ENCODE measurements around the gene DIAPH3.
"Not testable (repeated sequence)": the region's sequence is repeated elsewhere in the genome, so short reads cannot be mapped to it uniquely, and the experiment has no call there.

Gene DIAPH3

DNA sequence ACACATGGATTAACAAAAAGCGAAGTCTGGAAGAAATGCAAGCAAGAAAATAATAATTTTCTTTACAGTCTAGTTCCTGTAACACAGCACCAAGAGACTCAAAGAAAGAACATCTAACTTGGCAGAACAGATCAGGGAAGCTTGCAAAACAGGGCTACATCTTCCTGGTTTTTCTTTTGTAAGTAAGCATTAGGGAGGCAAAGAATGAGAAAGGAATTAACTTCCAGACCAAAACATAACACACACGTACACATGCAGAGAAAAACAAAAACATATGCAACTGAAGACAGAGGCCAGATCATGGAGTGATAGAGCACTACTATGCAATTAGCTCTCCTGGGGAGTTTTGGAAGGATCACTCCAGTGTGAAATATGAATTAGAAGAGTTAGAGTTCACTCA lies 120.5 kb downstream of the DIAPH3 start:
- in situ Hi-C loops (cut with MboI; ENCODE audit: low pct_unique_long_range_greater_than_20kb, low sequenced_read_pairs, unreplicated experiment): no loop called here
- TF ChIP-seq, protein P1, sequence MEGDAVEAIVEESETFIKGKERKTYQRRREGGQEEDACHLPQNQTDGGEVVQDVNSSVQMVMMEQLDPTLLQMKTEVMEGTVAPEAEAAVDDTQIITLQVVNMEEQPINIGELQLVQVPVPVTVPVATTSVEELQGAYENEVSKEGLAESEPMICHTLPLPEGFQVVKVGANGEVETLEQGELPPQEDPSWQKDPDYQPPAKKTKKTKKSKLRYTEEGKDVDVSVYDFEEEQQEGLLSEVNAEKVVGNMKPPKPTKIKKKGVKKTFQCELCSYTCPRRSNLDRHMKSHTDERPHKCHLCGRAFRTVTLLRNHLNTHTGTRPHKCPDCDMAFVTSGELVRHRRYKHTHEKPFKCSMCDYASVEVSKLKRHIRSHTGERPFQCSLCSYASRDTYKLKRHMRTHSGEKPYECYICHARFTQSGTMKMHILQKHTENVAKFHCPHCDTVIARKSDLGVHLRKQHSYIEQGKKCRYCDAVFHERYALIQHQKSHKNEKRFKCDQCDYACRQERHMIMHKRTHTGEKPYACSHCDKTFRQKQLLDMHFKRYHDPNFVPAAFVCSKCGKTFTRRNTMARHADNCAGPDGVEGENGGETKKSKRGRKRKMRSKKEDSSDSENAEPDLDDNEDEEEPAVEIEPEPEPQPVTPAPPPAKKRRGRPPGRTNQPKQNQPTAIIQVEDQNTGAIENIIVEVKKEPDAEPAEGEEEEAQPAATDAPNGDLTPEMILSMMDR (IDR thresholded peaks at IDR 0.05; ENCODE audit: extremely low read depth, insufficient read depth, missing control alignments): no peak
- DNase-seq (ENCODE audit: low spot score): no peak

DNA sequence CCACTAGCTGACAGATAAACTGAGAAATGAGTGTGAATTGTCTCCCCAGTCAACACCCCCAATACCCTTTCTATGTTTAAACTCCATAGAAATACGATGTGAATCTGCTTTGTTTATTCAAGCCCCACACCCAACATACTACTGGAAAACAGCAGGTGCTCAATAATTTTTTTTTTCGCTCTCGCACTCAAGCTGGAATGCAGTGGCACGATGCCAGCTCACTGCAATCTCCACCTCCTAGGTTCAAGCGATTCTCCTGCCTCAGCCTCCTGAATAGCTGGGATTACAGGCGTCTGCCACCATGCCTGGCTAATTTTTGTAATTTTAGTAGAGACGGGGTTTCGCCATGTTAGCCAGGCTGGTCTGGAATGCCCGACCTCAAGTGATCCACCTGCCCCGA lies 123.1 kb downstream of the DIAPH3 start:
- in situ Hi-C loops (cut with MboI; ENCODE audit: low pct_unique_long_range_greater_than_20kb, low sequenced_read_pairs, unreplicated experiment); DNase-seq (ENCODE audit: low spot score): not testable (repeated sequence)

DNA sequence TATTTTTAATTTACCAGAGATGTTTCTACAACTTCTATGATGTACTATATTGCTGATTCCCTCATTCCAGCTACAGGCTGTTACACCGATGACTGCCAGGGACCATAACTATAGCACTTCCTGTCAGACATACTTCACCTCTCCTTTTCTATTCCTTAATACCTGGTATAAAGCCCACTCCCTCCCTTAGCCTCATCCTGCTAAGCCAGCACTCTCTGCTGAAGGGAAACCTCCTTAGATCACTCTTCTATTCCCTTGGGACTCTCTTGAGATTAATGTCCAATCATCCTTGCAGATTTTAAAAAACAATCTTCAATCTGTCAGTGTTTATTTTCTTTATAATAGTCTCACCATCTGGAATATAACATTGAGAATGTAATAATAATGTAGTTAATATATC lies 127.9 kb downstream of the DIAPH3 start:
- in situ Hi-C loops (cut with MboI; ENCODE audit: low pct_unique_long_range_greater_than_20kb, low sequenced_read_pairs, unreplicated experiment): no loop called here

DNA sequence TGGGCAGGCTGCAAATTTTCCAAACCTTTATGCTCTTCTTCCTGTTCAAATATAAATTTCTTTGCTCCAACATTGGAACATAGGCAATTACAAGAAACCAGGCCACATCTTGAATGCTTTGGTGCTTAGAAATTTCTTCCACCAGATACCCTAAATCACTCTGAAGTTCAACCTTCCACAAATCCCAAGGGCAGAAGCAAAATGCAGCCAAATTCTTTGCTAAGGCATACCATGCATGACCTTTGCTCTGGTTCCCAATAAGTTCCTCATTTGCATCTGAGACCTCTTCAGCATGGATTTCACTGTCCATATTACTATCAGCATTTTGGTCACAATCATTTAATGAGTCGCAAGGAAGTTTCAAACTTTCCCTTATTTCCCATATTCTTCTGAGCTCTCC lies 130.9 kb downstream of the DIAPH3 start:
- in situ Hi-C loops (cut with MboI; ENCODE audit: low pct_unique_long_range_greater_than_20kb, low sequenced_read_pairs, unreplicated experiment): no loop called here
- DNase-seq (ENCODE audit: low spot score): no peak
- TF ChIP-seq, protein P1 (IDR thresholded peaks at IDR 0.05; ENCODE audit: extremely low read depth, insufficient read depth, missing control alignments): no peak

More for the DNA sequence above, 127.9 kb downstream of the DIAPH3 start:
- TF ChIP-seq, protein P1 (IDR thresholded peaks at IDR 0.05; ENCODE audit: extremely low read depth, insufficient read depth, missing control alignments): no peak
- DNase-seq (ENCODE audit: low spot score): no peak

DNA sequence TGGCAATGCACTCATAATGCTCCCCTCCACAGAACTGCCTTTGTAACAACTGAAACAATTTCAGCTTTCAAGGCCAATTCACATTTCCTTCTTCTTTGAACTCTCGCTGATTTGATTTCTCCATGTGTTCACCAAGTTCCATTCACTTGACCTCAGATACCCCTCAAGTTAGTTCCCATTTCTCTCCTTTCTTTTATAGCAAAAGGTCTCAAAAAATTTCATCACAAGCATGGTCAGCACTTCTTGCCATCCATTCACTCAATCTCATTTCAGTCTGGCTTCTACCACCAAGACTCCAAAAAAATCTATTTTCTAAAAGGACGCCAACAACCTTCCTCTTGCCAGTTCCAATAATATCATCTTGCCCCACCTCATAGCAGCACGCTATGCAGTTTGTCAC lies 135.7 kb downstream of the DIAPH3 start:
- TF ChIP-seq, protein P1 (IDR thresholded peaks at IDR 0.05; ENCODE audit: extremely low read depth, insufficient read depth, missing control alignments): no peak
- no peak for DNase-seq (ENCODE audit: low spot score)
- in situ Hi-C loops (cut with MboI; ENCODE audit: low pct_unique_long_range_greater_than_20kb, low sequenced_read_pairs, unreplicated experiment): no loop called here

DNA sequence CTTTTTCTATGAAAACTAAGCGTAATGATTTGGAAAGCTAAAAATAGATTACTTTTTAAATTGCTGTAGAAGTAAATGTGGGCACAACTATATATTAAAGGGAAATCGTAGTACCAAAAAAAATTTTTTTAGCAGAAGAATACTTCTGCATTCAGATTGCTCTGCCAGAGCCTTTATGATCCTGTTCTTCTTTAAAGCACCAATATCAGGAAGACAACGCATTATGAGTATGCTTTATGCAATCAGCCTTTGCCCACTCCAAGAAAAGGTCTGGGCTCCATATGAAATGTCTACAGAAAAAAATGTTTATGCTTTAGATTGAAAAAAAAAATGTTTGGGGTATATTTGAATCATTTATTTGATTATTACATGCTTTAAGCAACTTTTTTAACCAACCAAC lies 137.4 kb downstream of the DIAPH3 start:
- in situ Hi-C loops (cut with MboI; ENCODE audit: low pct_unique_long_range_greater_than_20kb, low sequenced_read_pairs, unreplicated experiment): no loop called here
- TF ChIP-seq, protein P1 (IDR thresholded peaks at IDR 0.05; ENCODE audit: extremely low read depth, insufficient read depth, missing control alignments): no peak
- DNase-seq (ENCODE audit: low spot score): no peak

DNA sequence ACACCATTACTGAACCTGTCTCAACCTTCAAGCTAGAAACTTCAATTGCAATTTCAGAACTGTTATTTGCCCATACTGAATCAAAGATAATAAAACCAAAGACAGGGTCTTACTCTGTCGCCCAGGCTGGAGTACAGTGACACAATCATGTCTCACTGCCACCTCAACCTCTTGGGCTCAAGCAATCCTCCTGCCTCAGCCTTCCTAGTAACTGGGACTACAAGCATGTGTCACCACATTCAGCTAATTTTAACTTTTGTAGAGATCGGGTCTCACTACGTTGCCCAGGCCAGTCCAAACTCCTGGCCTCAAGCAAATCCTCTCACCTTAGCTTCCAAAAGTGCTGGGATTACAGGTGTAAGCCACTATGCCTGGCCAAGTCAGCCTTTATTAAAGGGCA lies 143.4 kb downstream of the DIAPH3 start:
- in situ Hi-C loops (cut with MboI; ENCODE audit: low pct_unique_long_range_greater_than_20kb, low sequenced_read_pairs, unreplicated experiment): no loop called here

More for the DNA sequence above, 143.4 kb downstream of the DIAPH3 start:
- no peak for DNase-seq (ENCODE audit: low spot score)
- TF ChIP-seq, protein P1 (IDR thresholded peaks at IDR 0.05; ENCODE audit: extremely low read depth, insufficient read depth, missing control alignments): no peak

Data from GM13977 (cell line).